ENCODE data around the gene TERB2.
"Not testable (repeated sequence)": the region's sequence is repeated elsewhere in the genome, so short reads cannot be mapped to it uniquely, and the experiment has no call there.

TERB2 gene

DNA sequence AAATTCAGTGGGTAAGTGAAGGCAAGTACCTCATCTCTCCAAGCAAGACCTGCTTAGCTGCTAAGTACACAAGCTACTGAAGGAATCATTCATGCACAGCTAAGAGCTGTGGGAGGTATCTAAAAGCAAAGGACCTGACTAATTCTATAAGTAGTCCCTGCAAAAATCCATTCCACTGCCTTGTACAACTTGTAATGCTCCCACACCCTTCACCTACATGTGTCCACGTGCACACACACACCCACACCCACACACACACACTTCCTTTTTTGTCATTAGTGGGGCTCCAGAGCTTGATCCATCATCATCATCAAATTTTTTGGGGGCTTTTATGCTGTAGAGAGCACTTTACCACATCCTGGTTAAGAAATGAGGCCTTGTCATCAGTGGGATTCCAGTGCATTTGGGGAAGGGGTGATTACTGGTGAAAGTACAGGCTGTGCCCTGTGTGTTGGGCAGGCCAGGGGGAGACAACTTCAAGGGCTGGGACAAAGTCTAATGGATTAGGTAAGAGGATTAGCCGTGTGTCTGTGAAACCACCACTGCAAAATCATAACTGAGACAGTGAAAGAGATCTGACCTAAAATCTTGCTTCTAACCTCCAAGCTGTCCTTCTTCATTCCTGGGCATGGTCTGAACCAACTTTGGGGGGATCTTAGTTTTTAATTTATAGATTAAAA lies 47.4 kb downstream of the TERB2 start:
- peak; percentile 34 for DNase-seq (ENCODE audit: low spot score)

DNA sequence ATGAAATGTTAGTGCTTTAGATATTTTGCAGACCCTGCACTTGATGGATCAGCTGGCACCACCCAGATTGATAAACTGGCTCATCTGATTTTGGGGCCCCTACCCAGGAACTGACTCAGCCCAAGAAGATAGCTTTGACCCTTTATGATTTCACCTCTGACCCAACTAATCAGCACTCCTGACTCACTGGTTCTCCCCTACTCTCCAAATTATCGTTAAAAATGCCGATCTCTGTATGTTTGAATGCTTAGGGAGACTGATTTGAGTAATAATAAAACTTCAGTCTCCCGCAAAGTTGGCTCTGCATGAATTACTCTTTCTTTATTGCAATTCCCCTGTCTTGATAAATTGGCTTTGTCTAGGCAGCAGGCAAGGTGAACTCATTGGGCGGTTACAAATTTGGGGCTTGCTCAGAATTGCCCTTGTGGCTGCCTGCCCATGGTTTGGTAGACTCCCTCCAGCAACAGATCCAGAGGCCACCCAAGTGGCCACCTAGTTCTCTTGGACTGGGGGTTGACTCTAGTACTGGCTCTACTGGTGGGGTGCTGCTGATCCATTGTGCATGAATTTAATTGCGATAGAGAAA lies 48.2 kb downstream of the TERB2 start:
- DNase-seq (ENCODE audit: low spot score): not testable (repeated sequence)

DNA sequence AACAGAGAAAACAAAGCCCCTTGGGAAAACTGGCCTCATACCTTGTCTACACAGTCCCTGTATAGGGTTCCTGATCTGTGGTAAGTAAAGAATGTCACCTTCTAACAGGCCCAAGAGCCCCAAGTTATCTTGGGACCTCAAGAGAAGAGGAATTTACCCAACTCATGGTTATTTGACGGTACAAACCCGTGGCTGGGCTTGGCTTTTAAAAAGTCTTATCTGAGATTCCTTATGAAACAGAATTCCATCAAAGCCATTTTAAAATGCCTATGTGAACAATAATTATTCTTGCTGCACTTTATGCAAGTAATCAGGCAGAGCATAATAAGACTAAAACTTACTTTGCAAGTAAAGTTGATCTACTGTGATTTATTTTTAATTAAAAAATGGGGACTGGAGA lies 52.6 kb downstream of the TERB2 start:
- DNase-seq (ENCODE audit: low spot score): no peak

DNA sequence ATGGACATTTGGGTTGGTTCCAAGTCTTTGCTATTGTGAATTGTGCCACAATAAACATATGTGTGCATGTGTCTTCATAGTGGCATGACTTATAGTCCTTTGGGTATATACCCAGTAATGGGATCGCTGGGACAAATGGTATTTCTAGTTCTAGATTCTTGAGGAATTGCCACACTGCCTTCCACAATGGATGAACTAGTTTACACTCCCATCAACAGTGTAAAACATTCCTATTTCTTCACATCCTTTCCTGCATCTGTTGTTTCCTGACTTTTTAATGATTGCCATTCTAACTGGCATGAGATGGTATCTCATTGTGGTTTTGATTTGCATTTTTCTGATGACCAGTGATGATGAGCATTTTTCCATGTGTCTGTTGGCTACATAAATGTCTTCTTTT lies 58.6 kb downstream of the TERB2 start:
- not testable (repeated sequence) for DNase-seq (ENCODE audit: low spot score)

DNA sequence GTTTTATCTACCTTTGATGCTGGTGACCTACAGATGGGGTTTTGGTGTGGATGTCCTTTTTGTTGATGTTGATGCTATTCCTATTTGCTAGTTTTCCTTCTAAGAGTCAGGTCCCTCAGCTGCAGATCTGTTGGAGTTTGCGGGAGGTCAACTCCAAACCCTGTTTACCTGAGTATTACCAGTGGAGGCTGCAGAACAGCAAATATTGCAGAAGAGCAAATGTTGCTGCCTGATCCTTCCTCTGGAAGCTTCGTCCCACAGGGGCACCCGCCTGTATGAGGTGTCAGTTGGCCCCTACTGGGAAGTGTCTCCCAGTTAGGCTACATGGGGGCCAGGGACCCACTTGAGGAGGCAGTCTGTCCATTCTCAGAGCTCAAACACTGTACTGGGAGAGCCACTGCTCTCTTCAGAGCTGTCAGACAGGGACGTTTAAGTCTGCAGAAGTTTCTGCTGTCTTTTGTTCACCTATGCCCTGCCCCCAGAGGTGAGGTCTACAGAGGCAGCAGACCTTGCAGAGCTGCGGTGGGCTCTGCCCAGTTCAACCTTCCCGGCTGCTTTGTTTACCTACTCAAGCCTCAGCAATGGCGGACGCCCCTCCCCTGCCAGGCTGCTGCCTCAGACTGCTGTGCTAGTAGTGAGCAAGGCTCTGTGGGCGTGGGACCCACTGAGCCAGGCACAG lies 63.9 kb downstream of the TERB2 start:
- not testable (repeated sequence) for DNase-seq (ENCODE audit: low spot score)

DNA sequence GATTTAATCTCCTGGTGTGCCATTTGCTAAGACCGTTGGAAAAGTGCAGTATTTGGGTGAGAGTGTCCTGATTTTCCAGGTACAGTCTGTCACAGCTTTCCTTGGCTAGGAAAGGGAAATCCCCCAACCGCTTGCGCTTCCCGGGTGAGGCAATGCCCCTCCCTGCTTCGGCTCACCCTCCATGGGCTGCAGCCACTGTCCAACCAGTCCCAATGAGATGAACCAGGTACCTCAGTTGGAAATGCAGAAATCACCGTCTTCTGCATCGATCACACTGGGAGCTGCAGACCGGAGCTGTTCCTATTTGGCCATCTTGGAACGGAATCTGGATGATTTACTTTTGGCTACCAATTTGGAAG lies 64.4 kb downstream of the TERB2 start:
- not testable (repeated sequence) for DNase-seq (ENCODE audit: low spot score)

DNA sequence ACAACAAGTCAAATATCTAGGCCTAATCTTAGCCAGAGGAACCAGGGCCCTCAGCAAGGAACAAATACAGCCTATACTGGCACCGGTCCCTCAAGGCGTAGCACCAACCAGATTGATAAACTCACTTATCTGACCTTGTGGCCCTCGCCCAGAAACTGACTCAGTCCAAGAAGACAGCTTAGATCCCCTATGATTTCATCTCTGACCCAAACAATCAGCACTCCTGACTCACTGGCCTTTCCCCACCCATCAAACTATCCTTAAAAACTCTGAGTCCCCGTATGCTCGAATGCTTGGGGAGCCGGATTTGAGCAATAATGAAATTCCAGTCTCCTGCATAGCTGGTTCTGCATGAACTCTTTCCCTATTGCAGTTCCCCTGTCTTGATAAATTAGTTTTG lies 64.9 kb downstream of the TERB2 start:
- DNase-seq (ENCODE audit: low spot score): no peak

DNA sequence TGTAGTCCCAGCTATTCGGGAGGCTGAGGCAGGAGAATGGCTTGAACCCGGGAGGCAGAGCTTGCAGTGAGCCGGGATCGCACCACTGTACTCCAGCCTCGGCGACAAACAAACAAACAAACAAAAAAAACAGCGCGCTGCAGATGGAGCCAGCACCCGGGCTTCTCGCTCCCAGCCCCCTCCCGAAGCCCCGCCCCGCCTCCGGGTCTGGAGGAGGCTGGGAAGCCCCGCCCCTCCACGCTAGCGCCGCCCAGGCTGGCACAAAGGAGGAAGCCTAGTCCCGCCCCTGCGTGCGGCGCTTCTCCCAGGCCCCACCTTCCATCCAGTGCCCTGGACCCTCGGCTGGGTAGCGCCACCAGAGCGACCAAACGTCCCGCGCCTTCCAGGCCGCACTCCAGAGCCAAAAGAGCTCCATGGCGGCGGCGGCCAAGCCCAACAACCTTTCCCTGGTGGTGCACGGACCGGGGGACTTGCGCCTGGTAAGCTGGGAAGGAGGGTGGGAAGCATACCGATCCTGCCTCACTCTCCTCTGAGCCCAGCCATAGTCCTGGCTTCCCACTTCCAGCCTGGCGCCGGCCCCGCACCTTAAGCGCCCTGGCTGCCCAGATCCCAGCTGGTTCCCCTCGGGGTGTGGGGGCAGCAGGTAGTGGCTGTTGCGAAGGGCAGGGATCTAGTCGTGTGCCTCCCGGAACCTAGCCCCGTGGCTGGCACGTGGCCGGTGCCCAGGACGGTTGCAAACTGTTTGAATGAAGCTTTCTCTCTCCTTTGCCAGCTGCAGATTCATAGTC lies 66.6 kb downstream of the TERB2 start, which contains the start of gene SORD:
Gene SORD (plus strand): TSS at position 325 of the 788 bp plus-strand sequence. CDS start 89 bp downstream, at position 414.
- DNase-seq (ENCODE audit: low spot score): peak; percentile 93

DNA sequence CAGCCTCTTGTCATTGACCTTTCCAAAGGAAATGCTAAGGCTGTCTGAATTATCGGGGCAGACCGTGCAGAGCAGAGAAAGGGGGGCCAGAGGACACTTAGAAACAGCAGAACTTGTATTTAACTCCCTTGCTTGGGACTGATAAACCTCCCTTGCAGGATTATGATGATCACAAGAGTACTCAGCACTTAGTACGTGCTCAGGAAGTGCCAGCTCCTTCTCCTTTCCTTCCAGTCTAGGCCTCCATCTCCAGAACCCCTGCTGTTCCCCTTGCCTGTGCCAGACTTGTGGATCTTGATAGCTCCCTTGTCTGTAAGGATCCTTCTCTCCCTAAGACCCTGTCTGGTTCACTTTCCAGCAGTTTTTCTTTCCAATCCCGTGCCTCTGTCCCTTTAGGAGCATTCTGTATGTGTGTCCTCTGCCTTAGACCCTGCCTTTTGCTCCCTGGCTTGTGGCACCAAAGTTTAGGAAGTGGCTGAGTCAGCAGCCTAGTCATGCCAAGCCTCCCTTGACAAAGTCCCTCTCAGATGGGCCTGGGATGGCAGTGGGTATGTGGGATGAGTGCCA lies 67.3 kb downstream of the TERB2 start:
- DNase-seq (ENCODE audit: low spot score): peak; percentile 15

DNA sequence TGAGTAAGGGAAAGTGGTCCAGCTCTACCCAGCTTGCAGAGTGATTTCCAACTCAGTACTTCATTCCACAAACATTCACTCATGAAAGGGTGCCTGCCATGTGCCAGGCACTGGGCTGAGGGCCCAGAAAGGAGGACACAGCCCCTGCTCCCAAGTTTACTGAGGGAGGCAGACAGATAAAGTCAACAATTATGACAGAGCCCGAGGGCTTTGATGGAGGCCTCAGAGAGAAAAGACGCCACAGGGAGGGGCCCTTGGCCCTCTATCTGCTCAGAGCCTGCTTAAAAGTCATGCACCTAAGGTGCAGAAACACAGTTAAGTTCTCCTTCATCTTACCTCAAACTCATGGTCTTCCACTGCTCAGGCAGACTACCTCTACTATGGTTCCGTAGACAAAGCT lies 68.2 kb downstream of the TERB2 start:
- not testable (repeated sequence) for DNase-seq (ENCODE audit: low spot score)

DNA sequence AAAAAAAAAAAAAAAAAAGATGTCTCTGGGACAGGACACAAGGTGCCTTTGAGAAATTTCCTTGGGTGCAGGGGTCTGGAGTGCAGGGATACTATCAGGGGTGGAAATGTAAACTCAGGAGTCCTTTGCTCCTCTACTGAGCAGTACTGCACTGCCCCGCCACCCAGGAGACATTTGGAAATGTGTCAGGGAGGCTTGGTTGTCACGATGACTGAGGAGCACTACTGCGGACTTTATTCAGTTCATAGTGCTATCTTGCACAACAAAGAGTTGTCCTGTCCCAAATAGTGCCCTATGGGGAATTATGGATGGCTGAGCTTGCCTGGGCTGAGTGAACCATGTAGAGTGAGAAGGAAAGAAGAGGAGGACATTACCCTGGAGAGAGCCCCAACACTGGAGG lies 69.1 kb downstream of the TERB2 start:
- not testable (repeated sequence) for DNase-seq (ENCODE audit: low spot score)

DNA sequence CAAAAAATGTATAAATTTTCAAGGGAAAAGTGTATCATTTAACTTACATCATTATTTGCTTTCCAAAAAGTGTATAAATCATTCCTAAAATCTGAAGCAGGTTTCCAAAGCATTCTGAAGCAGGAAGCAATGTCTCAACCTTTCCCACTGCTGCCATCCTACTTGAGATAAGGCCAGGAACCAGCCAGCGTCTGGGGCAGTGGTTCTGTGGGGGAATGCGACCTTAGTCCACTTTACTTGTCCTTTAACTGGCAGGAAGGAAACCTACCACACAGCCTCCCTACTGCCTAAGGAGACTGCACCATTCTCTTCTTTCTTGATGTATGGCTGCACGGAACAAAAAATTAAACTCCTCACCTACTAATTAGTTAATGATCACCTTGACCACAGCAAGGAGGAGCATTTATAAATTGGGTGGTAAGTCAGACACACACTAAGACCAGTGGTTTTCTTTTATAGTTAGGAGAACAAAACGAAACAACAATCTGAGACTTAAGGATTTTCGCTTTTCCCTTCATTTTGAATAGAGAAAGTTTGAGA lies 70.2 kb downstream of the TERB2 start:
- DNase-seq (ENCODE audit: low spot score): no peak

DNA sequence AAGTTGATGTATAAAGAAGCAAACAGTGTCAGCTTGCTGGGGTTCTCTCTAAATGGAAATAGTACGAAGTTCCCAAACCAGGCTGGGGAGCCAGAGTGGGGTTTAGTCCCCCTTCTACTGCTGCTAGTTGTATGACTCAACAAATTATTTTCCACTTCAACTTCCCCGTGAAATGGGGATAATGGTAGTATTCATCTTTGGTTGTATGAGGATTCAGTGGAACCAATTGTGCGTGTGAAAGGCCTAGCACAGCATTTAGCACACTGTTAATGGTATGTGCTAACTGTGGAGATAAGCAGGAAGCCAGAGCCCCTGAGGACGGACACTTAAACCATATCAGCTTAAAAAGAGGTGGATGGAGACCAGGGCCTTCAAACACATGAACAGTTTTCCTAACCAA lies 70.7 kb downstream of the TERB2 start:
- DNase-seq (ENCODE audit: low spot score): no peak

All from putamen (tissue), 1 donor.